Measurements from ENCODE around the gene RPE65.
"Not testable (repeated sequence)": the region's sequence is repeated elsewhere in the genome, so short reads cannot be mapped to it uniquely, and the experiment has no call there.

The RPE65 gene

DNA sequence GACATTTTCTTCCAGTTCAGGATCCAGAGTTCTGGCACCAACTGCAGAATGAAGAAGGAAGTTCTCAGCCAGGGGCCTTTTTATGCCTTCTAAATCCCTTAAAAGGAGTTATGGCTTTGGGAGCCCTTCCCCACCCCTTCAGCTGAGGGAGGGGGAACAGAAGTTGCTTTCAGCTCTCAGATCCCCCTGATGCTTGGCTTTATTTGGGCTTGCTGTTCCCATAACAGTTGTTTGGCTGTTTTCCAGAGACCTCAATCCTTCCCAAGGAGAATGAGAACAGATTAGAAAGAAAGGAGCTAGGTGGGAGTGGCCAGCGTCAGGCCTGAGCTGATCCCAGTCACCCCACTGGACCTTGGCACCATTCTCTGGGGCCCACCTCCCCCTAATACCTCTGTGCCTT, at the start of gene RPE65:
RPE65 (minus strand) TSS at position 54 of the 400 bp plus-strand sequence; CDS start at position 5, 49 bp downstream.
- TF ChIP-seq FOXP2 (optimal IDR thresholded peaks at IDR 0.05; ENCODE audit: control extremely low read depth, extremely low read length, insufficient read depth) (no peak), EZH2 (IDR thresholded peaks at IDR 0.05) (no peak), POLR2AphosphoS5 (IDR thresholded peaks at IDR 0.05; ENCODE audit: borderline replicate concordance, low read depth, low read length) (no peak)
- no peaks in the 10 kb centered on the region for H3K9me3 ChIP-seq (ENCODE audit: low read depth, low read length)
- H3K27ac ChIP-seq = no peak within 1 kb of the TSS
- H3K4me3 ChIP-seq = no peak within 1 kb of the TSS
- no peak within 1 kb of the TSS for H3K9ac ChIP-seq (ENCODE audit: insufficient read length)
- H3K36me3 ChIP-seq (ENCODE audit: insufficient read depth, low read length) = no peaks in the 10 kb centered on the region
- DNase-seq (ENCODE audit: low read depth, low spot score) = no peak

- DNase-seq (ENCODE audit: low read depth, low spot score) = no peak
- H3K9me3 ChIP-seq (ENCODE audit: low read depth, low read length) = no peaks in the 10 kb centered on the region
- no peak for TF ChIP-seq EZH2 (IDR thresholded peaks at IDR 0.05)
- no peak for TF ChIP-seq FOXP2 (optimal IDR thresholded peaks at IDR 0.05; ENCODE audit: control extremely low read depth, extremely low read length, insufficient read depth)
- TF ChIP-seq POLR2AphosphoS5 (IDR thresholded peaks at IDR 0.05; ENCODE audit: borderline replicate concordance, low read depth, low read length) = no peak
- H3K9ac ChIP-seq (ENCODE audit: insufficient read length) = peak overlapping the region; percentile 97
- peak overlapping the region; percentile 94 for H3K4me3 ChIP-seq
- peaks cover 25% of the 10 kb centered on the region for H3K36me3 ChIP-seq (ENCODE audit: insufficient read depth, low read length)
- H3K27ac ChIP-seq = peak overlapping the region; percentile 60; the same call in 1 of the 2 replicates
Measured at GRCh38 chr1:68497358-68497698, 47.6 kb upstream of the RPE65 start.

- Histone ChIP-seq H3K9me3 (ENCODE audit: low read depth, low read length) (no peaks in the 10 kb centered on the region), H3K36me3 (ENCODE audit: insufficient read depth, low read length) (peaks cover 30% of the 10 kb centered on the region), H3K27ac (peak within 1 kb of the TSS; percentile 81), H3K4me3 (peak within 1 kb of the TSS; percentile 94), H3K9ac (ENCODE audit: insufficient read length) (peak within 1 kb of the TSS; percentile 97)
- no peak for TF ChIP-seq EZH2 (IDR thresholded peaks at IDR 0.05)
- peak; percentile 83 for TF ChIP-seq POLR2AphosphoS5 (IDR thresholded peaks at IDR 0.05; ENCODE audit: borderline replicate concordance, low read depth, low read length)
- DNase-seq (ENCODE audit: low read depth, low spot score) = peak; percentile 50
Measured at GRCh38 chr1:68496680-68497357, 47.1 kb upstream of the RPE65 start, which contains the start of gene DEPDC1. TSS of gene DEPDC1 (minus strand) at chr1:68497082. CDS start at chr1:68496999, 83 bp downstream.

DNA sequence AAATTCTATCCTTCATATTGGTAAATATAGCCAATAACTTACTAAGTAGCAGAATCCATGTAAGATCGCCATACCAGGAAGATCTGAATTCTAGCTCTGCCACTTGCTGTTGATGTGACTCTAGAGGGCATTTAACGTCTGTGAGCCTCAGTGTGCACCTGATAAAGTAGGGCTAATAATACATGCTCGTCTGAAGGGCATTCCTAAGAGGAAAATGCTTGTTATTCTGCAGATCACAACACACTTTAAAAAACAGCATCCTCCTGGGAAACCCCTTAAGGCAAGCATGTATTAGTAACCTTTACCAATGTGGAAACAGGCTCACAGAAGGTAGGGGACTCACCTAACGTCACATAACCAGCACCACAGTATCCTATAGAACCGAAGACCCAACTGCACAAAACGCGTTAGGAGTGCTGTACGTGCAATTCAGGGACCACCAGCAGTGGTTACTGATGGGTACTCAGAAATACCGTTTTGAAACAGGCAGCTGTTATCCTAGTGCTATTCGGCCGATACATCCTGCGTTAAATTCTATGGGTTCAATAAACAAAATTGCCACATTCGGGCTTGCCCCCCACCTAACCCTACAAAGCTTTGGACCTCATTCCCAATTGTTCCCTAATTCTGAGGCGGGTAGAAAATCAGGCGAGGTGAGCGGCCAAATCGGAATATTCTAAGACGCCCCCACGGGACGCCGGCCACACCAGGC, 46.4 kb upstream of the RPE65 start:
- peaks cover 37% of the 10 kb centered on the region for H3K36me3 ChIP-seq (ENCODE audit: insufficient read depth, low read length)
- DNase-seq (ENCODE audit: low read depth, low spot score) = no peak
- H3K9ac ChIP-seq (ENCODE audit: insufficient read length) = peak overlapping the region; percentile 97
- peak overlapping the region; percentile 81 for H3K27ac ChIP-seq
- TF ChIP-seq FOXP2 (optimal IDR thresholded peaks at IDR 0.05; ENCODE audit: control extremely low read depth, extremely low read length, insufficient read depth) = no peak
- no peak for TF ChIP-seq EZH2 (IDR thresholded peaks at IDR 0.05)
- no peak for TF ChIP-seq POLR2AphosphoS5 (IDR thresholded peaks at IDR 0.05; ENCODE audit: borderline replicate concordance, low read depth, low read length)
- H3K4me3 ChIP-seq = peak overlapping the region; percentile 94
- no peaks in the 10 kb centered on the region for H3K9me3 ChIP-seq (ENCODE audit: low read depth, low read length)

DNA sequence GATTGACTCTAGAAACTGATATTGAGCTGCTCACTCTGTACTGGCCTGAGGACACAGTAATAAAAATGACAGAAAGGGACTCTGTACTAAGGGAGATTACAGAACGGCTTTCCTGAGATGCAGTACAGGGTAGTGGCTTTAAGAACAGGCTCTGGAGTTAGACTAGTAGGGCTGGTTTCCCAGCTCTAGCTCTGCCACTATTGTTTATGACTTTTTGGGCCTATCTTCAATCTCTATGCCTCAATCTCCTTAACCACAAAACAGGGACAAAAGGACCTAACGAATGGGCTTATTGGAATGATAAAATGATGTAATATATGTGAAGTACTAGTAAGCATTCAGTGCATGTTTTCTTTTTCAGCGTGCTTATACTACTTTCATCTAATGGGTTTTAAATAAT, 45.8 kb upstream of the RPE65 start:
- Histone ChIP-seq H3K9ac (ENCODE audit: insufficient read length) (peak overlapping the region; percentile 97), H3K36me3 (ENCODE audit: insufficient read depth, low read length) (peaks cover 43% of the 10 kb centered on the region), H3K27ac (no peak overlapping the region), H3K9me3 (ENCODE audit: low read depth, low read length) (no peaks in the 10 kb centered on the region), H3K4me3 (peak overlapping the region; percentile 94)
- TF ChIP-seq FOXP2 (optimal IDR thresholded peaks at IDR 0.05; ENCODE audit: control extremely low read depth, extremely low read length, insufficient read depth) (no peak), EZH2 (IDR thresholded peaks at IDR 0.05) (no peak), POLR2AphosphoS5 (IDR thresholded peaks at IDR 0.05; ENCODE audit: borderline replicate concordance, low read depth, low read length) (no peak)
- no peak for DNase-seq (ENCODE audit: low read depth, low spot score)

- TF ChIP-seq POLR2AphosphoS5 (IDR thresholded peaks at IDR 0.05; ENCODE audit: borderline replicate concordance, low read depth, low read length) = no peak
- TF ChIP-seq EZH2 (IDR thresholded peaks at IDR 0.05) = no peak
- no peak for TF ChIP-seq FOXP2 (optimal IDR thresholded peaks at IDR 0.05; ENCODE audit: control extremely low read depth, extremely low read length, insufficient read depth)
- no peaks in the 10 kb centered on the region for H3K9me3 ChIP-seq (ENCODE audit: low read depth, low read length)
- no peak for DNase-seq (ENCODE audit: low read depth, low spot score)
- peaks cover 66% of the 10 kb centered on the region for H3K36me3 ChIP-seq (ENCODE audit: insufficient read depth, low read length)
- peak overlapping the region; percentile 22; the same call in 1 of the 2 replicates for H3K4me3 ChIP-seq
- H3K27ac ChIP-seq = no peak overlapping the region
- H3K9ac ChIP-seq (ENCODE audit: insufficient read length) = no peak overlapping the region
Measured at GRCh38 chr1:68493193-68493592, 43.4 kb upstream of the RPE65 start.

GRCh38 chr1:68492255-68492654, 42.5 kb upstream of the RPE65 start:
- not testable (repeated sequence) for H3K9ac ChIP-seq (ENCODE audit: insufficient read length); DNase-seq (ENCODE audit: low read depth, low spot score)

DNA sequence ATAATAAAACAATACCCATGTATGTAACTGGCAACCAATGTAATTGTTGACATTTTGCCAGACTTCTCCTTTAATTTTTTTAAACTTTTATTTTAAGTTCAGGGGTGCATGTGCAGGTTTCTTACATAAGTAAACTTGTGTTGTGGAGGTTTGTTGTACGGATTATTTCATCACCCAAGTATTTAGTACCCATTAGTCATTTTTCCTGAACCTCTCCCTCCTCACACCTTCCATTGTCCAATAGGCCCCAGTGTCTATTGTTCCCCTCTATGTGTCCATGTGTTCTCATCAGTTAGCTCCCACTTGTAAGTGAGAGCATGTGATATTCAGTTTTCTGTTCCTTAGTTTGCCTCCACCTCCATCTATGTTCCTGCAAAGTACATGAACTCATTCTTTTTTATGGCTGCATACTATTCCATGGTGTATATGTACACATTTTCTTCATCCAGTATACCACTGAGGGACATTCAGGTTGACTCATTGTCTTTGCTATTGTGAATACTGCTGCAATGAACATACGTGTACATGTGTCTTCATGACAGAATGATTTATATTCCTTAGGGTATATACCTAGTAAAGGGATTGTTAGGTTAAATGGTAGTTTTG, 40.4 kb upstream of the RPE65 start:
- Histone ChIP-seq H3K36me3 (ENCODE audit: insufficient read depth, low read length) (peaks cover 89% of the 10 kb centered on the region), H3K9me3 (ENCODE audit: low read depth, low read length) (no peaks in the 10 kb centered on the region), H3K27ac (no peak overlapping the region), H3K4me3 (no peak overlapping the region), H3K9ac (ENCODE audit: insufficient read length) (no peak overlapping the region)
- TF ChIP-seq EZH2 (IDR thresholded peaks at IDR 0.05) (no peak), POLR2AphosphoS5 (IDR thresholded peaks at IDR 0.05; ENCODE audit: borderline replicate concordance, low read depth, low read length) (no peak), FOXP2 (optimal IDR thresholded peaks at IDR 0.05; ENCODE audit: control extremely low read depth, extremely low read length, insufficient read depth) (no peak)
- no peak for DNase-seq (ENCODE audit: low read depth, low spot score)

More at GRCh38 chr1:68492255-68492654, 42.5 kb upstream of the RPE65 start:
- H3K4me3 ChIP-seq; H3K27ac ChIP-seq; H3K9me3 ChIP-seq (ENCODE audit: low read depth, low read length): not testable (repeated sequence)
- H3K36me3 ChIP-seq (ENCODE audit: insufficient read depth, low read length) = peaks cover 76% of the 10 kb centered on the region

Measured in SK-N-MC (cell line).